Suprapubic skin (tissue), 4 donors: ENCODE data around the gene AEN. TPM values are rescaled to one million over a fixed set of nuclear protein-coding genes. Genes with fewer than 3 reads are reported as not detected.
"Not testable (repeated sequence)": the region's sequence is repeated elsewhere in the genome, so short reads cannot be mapped to it uniquely, and the experiment has no call there.

ENCODE experiments used
- DNase-seq, 2 donors: peaks; one replicate each; pipeline ENCODE4 v3.0.0-alpha.2; 2019; ENCODE audit warnings: low spot score in 2 of 2
- H3K27ac ChIP-seq: fragments of 200-600 bp; sonication (generic); one replicate; pipeline ENCODE4 v1.5.1; 2019
- H3K27me3 ChIP-seq: fragments of 200-600 bp; sonication (generic); one replicate; pipeline ENCODE4 v1.5.1; 2019
- H3K36me3 ChIP-seq: fragments of 200-600 bp; sonication (generic); one replicate; pipeline ENCODE4 v1.5.1; 2019
- H3K4me1 ChIP-seq: fragments of 200-600 bp; sonication (generic); one replicate; pipeline ENCODE4 v1.5.1; 2019
- H3K4me3 ChIP-seq: fragments of 200-600 bp; sonication (generic); one replicate; pipeline ENCODE4 v1.5.1; 2019; ENCODE audit warnings: mild to moderate bottlenecking
- H3K9me3 ChIP-seq: fragments of 200-600 bp; sonication (generic); one replicate; pipeline ENCODE4 v1.5.1; 2019
- CTCF ChIP-seq, 2 donors: fragments of 200-600 bp in 1 of 2; fragments of 450-650 bp in 1 of 2; sonication (generic) in 1 of 2; IDR thresholded peaks; one replicate each; pipeline ENCODE4 v1.5.1; 2016 to 2019; ENCODE audit warnings: antibody characterized with exemption in 2 of 2, mild to moderate bottlenecking in 1 of 2, moderate library complexity in 1 of 2
- EP300 ChIP-seq: sonication (generic); formaldehyde crosslinking; IDR thresholded peaks from one replicate; pipeline ENCODE4 v1.6.1; 2017; ENCODE audit warnings: antibody characterized with exemption
- POLR2A ChIP-seq, 2 donors: fragments of 450-650 bp; IDR thresholded peaks; one replicate each; pipeline ENCODE4 v1.6.1; 2017; ENCODE audit warnings: antibody characterized with exemption in 2 of 2, mild to moderate bottlenecking in 2 of 2, moderate library complexity in 2 of 2
- POLR2AphosphoS5 ChIP-seq, 3 donors: sonication (generic); formaldehyde crosslinking; IDR thresholded peaks; one replicate each; pipeline ENCODE4 v1.6.1; 2017; ENCODE audit warnings: antibody characterized with exemption in 3 of 3
- WGBS: methylation state at CpG from one replicate; pipeline ENCODE4 v1.1.5; 2018; 5-methylcytosine and 5-hydroxymethylcytosine counted together
- total RNA-seq, 4 donors: library from RNA; depleted of rRNA; stranded (reverse); fragments of >200 nt; gene quantifications; one replicate each; pipeline ENCODE4 v1.1.0, GENCODE V29; 2016

The AEN gene
- total RNA-seq, 4 donors from 2014 or later: 9.3 to 29.3 (median 17.3) TPM

GRCh38 chr15:88637841-88638625, 16.9 kb downstream of the AEN start:
- TF ChIP-seq EP300 (no peak), POLR2AphosphoS5 (IDR thresholded peaks at IDR 0.05) (no peak), CTCF (IDR thresholded peaks at IDR 0.05) (no peak), POLR2A (IDR thresholded peaks at IDR 0.05) (no peak)
- no peaks in the 10 kb centered on the region for H3K9me3 ChIP-seq
- DNase-seq: peak in 1 of 2 donors; percentile 81
- H3K27me3 ChIP-seq: no peaks in the 10 kb centered on the region
- H3K4me3 ChIP-seq: peak overlapping the region; percentile 40
- peak overlapping the region; percentile 81 for H3K27ac ChIP-seq
- WGBS: 66% methylated on average over 7 of the region's 7 CpGs
- no peaks in the 10 kb centered on the region for H3K36me3 ChIP-seq
- H3K4me1 ChIP-seq: peaks cover 41% of the 10 kb centered on the region

DNA sequence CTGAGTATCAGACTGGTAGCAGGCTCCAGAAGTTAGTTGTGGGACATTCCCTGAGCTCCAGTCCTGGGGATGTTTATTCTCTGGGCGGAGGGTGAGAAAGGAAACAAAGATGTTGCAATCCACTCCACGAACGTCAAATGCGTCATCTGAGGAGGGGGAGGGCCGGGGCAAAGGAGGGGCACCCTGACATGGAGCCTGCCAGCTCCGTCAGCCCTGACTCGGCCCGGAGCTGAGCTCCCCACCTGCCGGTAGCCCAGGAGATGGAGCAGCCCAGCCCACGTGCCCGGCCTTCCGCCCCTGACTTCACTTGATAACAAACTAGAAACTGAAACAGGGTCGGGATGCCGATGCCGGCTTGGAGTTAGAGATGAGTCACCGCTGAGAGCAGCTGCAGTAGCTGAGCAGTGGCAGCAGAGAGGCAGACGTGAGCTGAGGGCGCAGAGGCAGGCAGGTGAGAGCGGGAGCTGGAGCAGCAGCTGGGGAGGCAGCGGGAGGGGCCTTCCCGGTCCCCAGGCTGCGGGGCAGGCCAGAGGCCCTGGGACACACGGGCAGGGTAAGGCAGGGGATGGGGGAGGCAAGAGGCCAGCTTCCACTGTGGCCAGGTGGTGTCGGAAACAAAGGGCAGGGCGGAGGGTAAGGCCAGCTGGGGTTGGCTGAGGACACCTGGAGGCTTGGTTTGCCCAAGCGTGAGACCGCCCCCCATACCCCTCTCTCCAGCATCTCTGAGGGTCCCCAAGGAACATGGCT, 17.7 kb downstream of the AEN start, which contains the start of gene ISG20:
TSS of gene ISG20 (plus strand) at position 391 of the 747 bp plus-strand sequence. CDS start at position 742, 351 bp downstream.
- 8% methylated on average over 25 of the region's 27 CpGs for WGBS
- peak; percentile 16 for TF ChIP-seq EP300
- TF ChIP-seq CTCF (IDR thresholded peaks at IDR 0.05): peak; percentile 24 to 58
- TF ChIP-seq POLR2A (IDR thresholded peaks at IDR 0.05): peak in 1 of 2 donors; percentile 48
- peak in 1 of 3 donors; percentile 82 for TF ChIP-seq POLR2AphosphoS5 (IDR thresholded peaks at IDR 0.05)
- peak within 1 kb of the TSS; percentile 40 for H3K4me3 ChIP-seq
- H3K27me3 ChIP-seq: no peaks in the 10 kb centered on the region
- no peaks in the 10 kb centered on the region for H3K9me3 ChIP-seq
- H3K27ac ChIP-seq: peak within 1 kb of the TSS; percentile 81
- peak; percentile 96 to 97 for DNase-seq
- H3K4me1 ChIP-seq: peaks cover 41% of the 10 kb centered on the region
- H3K36me3 ChIP-seq: no peaks in the 10 kb centered on the region

DNA sequence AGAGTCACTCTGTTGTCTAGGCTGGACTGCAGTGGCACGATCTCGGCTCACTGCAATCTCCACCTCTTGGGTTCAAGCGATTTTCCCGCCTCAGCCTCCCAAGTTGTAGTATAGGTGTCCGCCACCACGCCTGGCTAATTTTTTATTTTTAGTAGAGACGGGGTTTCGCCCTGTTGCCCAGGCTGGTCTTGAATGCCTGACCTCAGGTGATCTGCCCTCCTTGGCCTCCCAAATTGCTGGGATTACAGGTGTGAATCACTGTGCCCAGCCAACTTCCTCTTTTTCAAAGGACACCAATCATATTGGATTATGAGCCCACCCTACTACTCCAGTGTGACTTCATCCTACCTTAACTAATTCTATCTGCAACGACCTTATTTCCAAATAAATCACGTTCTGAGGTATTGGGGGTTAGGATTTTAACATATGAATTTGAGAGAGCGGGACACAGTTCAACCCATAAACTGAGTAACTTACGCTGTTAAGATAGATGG, 20.9 kb downstream of the AEN start:
- peaks cover 28% of the 10 kb centered on the region for H3K4me1 ChIP-seq

GRCh38 chr15:88642514-88642913, 21.4 kb downstream of the AEN start:
- H3K36me3 ChIP-seq, H3K27me3 ChIP-seq, H3K27ac ChIP-seq, H3K9me3 ChIP-seq, H3K4me3 ChIP-seq: not testable (repeated sequence)
- peaks cover 28% of the 10 kb centered on the region for H3K4me1 ChIP-seq
- peak in 1 of 2 donors; percentile 11 for DNase-seq
- WGBS: 94% methylated on average over 11 of the region's 11 CpGs

More for the DNA sequence above, 20.9 kb downstream of the AEN start:
- H3K27ac ChIP-seq: no peak overlapping the region
- no peaks in the 10 kb centered on the region for H3K27me3 ChIP-seq
- H3K4me3 ChIP-seq: no peak overlapping the region
- H3K36me3 ChIP-seq: no peaks in the 10 kb centered on the region
- TF ChIP-seq CTCF (IDR thresholded peaks at IDR 0.05): no peak
- no peak for TF ChIP-seq POLR2A (IDR thresholded peaks at IDR 0.05)
- no peak for TF ChIP-seq POLR2AphosphoS5 (IDR thresholded peaks at IDR 0.05)
- no peak for TF ChIP-seq EP300
- H3K9me3 ChIP-seq: no peaks in the 10 kb centered on the region
- DNase-seq: peak in 1 of 2 donors; percentile 48
- 95% methylated on average over 12 of the region's 12 CpGs for WGBS

DNA sequence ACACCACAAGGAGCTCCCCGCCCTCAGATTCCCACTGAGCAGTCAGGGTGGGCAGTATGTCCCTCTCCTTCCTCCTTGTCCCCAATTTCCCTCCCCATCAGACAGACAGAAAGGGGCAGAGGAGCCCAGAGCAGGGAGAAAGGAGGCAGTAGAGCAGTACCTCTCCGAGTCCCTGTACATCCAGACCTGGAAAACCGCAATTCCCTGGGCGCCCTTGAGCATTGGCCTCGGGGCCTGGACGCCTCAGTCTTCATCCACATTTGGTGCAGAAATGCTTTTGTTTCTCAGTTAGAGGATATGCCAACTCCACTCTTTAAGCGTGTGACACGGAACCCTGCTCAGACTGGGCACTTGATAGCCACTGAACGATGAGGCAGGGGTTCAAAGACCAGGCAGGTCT, 23.6 kb downstream of the AEN start:
- Histone ChIP-seq H3K36me3 (no peaks in the 10 kb centered on the region), H3K4me3 (no peak overlapping the region), H3K4me1 (peaks cover 32% of the 10 kb centered on the region), H3K9me3 (no peaks in the 10 kb centered on the region), H3K27me3 (no peaks in the 10 kb centered on the region), H3K27ac (no peak overlapping the region)
- WGBS: 86% methylated on average over 8 of the region's 9 CpGs
- no peak for TF ChIP-seq CTCF (IDR thresholded peaks at IDR 0.05)
- TF ChIP-seq POLR2AphosphoS5 (IDR thresholded peaks at IDR 0.05): no peak
- TF ChIP-seq EP300: no peak
- no peak for TF ChIP-seq POLR2A (IDR thresholded peaks at IDR 0.05)
- peak; percentile 48 to 50 for DNase-seq
